Measurements from ENCODE around the gene CKM.

GRCh38 chr19:45265375-45265774, 57.3 kb downstream of the CKM start:
- TF ChIP-seq, protein P1, sequence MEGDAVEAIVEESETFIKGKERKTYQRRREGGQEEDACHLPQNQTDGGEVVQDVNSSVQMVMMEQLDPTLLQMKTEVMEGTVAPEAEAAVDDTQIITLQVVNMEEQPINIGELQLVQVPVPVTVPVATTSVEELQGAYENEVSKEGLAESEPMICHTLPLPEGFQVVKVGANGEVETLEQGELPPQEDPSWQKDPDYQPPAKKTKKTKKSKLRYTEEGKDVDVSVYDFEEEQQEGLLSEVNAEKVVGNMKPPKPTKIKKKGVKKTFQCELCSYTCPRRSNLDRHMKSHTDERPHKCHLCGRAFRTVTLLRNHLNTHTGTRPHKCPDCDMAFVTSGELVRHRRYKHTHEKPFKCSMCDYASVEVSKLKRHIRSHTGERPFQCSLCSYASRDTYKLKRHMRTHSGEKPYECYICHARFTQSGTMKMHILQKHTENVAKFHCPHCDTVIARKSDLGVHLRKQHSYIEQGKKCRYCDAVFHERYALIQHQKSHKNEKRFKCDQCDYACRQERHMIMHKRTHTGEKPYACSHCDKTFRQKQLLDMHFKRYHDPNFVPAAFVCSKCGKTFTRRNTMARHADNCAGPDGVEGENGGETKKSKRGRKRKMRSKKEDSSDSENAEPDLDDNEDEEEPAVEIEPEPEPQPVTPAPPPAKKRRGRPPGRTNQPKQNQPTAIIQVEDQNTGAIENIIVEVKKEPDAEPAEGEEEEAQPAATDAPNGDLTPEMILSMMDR (IDR thresholded peaks at IDR 0.05; ENCODE audit: poor library complexity): no peak
- TF ChIP-seq EZH2 (IDR thresholded peaks at IDR 0.05; ENCODE audit: borderline replicate concordance): no peak

Data from hepatocyte (in vitro differentiated cells).